ENCODE results near the gene MGP.

MGP gene

GRCh38 chr12:14902465-14902864 is 16.8 kb upstream of the MGP start:
- no peak for DNase-seq

- DNase-seq: no peak
These were observed 15.5 kb upstream of the MGP start for GRCh38 chr12:14901228-14901562.

GRCh38 chr12:14900521-14901227 is 15.0 kb upstream of the MGP start:
- no peak for DNase-seq

GRCh38 chr12:14896521-14897169 is 11.0 kb upstream of the MGP start:
- DNase-seq: no peak

- DNase-seq: no peak
These were observed 8.0 kb upstream of the MGP start for GRCh38 chr12:14893506-14894250.

DNA sequence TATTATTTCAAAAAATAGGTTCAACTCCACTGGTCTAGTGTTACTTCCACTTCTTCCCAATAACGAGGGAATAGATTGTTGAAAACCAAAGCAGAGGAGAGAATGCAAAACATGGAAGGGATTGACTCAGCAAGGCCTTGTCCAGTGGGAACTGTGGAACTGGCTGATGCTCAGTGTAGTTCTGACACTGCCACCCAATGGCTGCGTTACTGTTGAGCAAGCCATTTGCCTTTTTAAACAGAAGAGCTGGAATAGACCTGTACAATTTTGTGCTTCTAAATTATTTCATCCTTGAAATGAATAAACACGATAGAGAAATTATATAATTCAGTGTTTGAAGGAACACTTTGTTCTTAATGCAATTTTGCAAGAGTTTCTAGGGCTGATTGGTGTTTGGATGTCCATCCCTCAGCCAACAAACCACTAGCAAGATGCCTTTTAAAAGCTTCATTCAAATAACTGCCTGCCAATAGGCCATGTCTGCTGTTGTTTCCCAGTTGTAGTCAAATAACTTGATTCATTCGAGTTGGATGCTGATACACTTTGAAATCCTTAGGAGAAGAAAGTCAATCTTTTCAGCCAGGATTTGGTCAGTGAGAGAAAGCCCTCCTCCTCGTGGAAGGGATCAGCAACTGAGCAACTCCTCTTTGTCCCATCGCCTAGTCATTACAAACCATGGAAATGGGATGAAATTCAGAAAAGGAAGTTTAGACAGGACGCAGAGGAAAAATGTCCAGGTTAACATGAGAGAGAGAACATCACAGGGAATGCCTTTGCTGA is 7.3 kb upstream of the MGP start:
- DNase-seq: no peak

GRCh38 chr12:14890701-14891100 is 5.0 kb upstream of the MGP start:
- no peak for DNase-seq

DNA sequence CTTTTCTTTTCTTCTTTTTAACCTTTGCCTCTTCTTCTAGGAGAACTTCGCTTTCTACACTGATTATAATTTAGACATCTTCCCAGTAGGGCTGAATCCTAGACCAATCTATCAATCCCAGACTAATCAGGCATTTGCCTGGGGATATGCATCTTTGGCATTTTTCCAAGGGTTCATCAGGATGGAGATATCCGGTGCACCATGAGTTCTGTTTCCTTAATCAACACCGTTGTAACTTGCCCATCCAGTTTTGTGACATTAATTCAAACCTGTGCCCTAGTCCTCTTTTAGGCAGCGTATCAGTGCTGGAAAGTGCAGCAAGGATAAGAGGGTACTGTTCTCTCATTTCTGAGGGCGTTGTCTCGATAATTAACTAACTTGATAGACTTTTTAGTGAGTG is 617 bp upstream of the MGP start:
- no peak for DNase-seq

DNA sequence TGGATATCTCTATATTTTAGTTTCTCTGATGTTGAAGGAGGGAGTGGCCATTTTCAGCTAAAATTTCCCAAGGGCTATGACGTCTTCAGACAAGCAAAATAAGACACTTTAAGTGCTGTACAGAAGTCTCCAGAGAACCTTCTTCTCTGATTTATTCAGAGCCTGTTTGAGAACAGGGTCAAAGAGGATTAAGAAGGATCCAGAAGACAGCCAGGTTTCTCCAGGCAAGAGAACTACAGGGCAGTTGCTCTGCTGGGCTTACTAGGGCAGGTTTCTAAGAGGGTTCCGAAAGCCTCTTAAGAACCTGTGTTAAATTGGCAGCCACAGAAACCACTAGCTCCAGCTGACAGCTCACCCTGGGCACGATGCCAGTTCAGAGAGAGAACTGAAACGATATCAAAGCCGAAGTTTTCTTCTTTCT is 1.2 kb downstream of the MGP start:
- DNase-seq: no peak

- no peak for DNase-seq
These were observed 2.0 kb downstream of the MGP start for GRCh38 chr12:14883686-14884085.

GRCh38 chr12:14880890-14881453 is 4.7 kb downstream of the MGP start:
- no peak for DNase-seq

DNA sequence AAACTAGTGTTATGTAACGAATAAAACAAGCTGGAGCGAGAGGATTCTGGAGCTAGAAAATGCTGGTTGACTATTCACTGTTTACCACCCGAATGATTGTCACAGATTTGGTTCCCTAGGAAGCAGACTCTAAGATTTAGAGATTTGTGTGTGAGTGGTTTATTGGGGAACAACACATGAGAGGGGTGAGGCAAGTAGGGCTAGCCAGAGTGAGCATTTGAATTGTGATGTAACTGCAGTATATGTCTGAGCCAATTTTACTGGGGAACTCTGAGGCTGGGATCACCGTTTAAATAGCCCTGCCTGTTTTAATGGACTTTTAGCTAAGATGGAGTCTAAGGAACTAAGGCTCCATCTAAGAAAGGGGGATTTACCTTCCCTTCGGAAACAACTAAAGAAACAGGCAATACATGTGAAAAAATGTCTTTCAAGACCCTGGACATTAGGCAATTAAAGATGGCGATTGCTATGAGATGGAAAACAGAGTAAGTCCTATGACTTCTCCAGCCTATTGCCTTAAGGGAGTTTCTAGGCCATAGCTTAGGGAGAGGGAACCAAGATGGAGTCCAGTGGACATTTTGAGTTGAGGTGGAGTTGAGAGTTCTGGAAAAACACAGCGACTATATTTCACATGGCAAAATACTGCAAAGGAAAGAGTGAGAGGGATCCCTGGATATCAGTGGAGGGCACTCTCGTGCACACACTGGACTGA is 6.3 kb downstream of the MGP start:
- DNase-seq: no peak

DNA sequence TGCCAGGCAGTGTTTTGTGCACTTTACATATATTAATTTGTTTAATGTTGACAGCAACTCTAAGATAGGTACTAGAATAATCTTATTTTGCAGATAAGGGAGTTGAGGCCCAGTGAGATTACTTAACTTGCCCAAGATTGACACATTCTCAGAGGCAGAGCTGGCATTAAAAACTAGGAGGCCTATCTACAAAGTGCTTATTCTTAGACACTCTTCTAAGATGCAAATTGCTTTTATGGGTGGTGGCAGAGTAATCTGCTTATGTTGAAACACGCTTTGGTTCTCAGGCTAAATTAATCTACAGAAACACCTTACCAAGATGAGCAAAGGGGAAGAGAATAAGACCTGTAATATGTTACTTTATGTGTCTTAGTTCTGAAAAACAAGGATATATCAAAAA is 7.2 kb downstream of the MGP start:
- no peak for DNase-seq

GRCh38 chr12:14876833-14877232 is 8.8 kb downstream of the MGP start:
- no peak for DNase-seq

GRCh38 chr12:14874882-14875281 is 10.8 kb downstream of the MGP start:
- DNase-seq: no peak

- DNase-seq: no peak
These were observed 12.0 kb downstream of the MGP start for GRCh38 chr12:14873440-14874185.

- DNase-seq: no peak
These were observed 13.8 kb downstream of the MGP start for GRCh38 chr12:14871886-14872285.

DNA sequence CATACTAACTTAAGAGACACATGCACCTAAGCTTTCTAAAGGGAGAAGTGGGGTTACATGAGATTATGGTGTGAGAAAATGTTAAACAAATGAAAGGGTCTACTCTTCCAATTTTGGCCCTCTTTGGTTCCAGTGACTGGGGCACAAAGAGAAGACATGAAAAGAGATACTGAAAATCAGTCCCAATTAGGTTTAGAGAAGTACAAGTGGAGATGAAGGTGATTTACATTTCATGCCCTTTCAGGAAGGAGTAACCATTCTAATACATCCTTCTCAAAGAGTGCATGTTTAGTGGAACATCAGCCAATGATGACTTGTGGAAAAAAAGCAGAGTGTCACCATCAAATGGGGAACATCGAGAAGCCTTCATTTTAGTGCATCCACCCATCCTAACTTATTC is 14.4 kb downstream of the MGP start:
- no peak for DNase-seq

GRCh38 chr12:14868916-14869506 is 16.6 kb downstream of the MGP start:
- DNase-seq: no peak

GRCh38 chr12:14860490-14860889 is 25.2 kb downstream of the MGP start:
- DNase-seq: no peak

DNA sequence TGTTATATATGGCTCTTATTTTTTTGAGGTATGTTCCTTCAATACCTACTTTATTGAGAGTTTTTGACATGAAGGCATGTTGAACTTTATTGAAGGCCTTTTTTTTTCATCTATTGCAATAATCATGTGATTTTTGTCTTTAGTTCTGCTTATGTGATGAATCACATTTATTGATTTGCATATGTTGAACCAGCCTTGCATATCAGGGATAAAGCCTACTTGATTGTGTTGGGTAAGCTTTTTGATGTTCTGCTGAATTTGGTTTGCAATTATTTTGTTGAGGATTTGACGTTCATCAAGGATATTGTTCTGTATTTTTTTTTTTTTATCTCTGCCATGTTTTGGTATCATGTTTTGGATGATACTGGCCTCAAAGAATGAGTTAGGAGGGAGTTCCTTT is 27.1 kb downstream of the MGP start:
- no peak for DNase-seq

All from SIG-M5 (cell line).